ENCODE results near the gene CYBA. TPM values are rescaled to one million over a fixed set of nuclear protein-coding genes. Genes with fewer than 3 reads are reported as not detected.

Gene CYBA
- total and polyA plus RNA-seq, 2 of the 13 experiments (the other 11 are each of a cell fraction or from before 2014, with no cell fraction given): 196 to 250 TPM

DNA sequence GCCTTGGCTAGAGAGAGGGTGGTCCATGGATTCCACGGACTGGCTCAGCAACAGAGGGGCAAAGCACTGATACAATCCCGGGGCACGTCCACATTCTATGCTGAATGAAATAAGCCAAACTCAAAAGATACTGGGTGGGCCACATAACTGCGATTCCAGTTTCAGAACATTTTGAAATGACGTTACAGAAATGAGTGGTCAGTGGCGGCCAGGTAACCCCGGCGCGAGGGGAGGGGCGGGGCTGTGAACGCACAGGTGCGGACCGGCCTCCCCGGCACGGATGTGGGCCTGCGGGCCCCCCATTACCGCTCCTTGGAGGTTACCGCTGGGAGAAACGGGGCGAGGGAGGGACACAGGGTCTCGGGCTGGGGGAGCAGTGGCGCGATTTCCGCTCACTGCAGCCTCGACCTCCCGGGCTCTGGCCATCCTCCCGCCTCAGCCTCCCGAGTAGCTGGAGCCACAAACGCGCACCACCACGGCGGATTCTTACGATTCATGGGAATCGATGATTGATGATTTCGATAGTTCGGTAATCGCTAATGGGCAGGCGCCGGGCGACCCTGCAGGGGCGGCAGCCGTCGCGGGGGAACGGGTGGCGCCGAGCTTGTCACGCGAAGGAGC lies 11.5 kb upstream of the CYBA start (continued):
- TF ChIP-seq, protein P1, sequence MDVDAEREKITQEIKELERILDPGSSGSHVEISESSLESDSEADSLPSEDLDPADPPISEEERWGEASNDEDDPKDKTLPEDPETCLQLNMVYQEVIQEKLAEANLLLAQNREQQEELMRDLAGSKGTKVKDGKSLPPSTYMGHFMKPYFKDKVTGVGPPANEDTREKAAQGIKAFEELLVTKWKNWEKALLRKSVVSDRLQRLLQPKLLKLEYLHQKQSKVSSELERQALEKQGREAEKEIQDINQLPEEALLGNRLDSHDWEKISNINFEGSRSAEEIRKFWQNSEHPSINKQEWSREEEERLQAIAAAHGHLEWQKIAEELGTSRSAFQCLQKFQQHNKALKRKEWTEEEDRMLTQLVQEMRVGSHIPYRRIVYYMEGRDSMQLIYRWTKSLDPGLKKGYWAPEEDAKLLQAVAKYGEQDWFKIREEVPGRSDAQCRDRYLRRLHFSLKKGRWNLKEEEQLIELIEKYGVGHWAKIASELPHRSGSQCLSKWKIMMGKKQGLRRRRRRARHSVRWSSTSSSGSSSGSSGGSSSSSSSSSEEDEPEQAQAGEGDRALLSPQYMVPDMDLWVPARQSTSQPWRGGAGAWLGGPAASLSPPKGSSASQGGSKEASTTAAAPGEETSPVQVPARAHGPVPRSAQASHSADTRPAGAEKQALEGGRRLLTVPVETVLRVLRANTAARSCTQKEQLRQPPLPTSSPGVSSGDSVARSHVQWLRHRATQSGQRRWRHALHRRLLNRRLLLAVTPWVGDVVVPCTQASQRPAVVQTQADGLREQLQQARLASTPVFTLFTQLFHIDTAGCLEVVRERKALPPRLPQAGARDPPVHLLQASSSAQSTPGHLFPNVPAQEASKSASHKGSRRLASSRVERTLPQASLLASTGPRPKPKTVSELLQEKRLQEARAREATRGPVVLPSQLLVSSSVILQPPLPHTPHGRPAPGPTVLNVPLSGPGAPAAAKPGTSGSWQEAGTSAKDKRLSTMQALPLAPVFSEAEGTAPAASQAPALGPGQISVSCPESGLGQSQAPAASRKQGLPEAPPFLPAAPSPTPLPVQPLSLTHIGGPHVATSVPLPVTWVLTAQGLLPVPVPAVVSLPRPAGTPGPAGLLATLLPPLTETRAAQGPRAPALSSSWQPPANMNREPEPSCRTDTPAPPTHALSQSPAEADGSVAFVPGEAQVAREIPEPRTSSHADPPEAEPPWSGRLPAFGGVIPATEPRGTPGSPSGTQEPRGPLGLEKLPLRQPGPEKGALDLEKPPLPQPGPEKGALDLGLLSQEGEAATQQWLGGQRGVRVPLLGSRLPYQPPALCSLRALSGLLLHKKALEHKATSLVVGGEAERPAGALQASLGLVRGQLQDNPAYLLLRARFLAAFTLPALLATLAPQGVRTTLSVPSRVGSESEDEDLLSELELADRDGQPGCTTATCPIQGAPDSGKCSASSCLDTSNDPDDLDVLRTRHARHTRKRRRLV (CRISPR knock-in tag; IDR thresholded peaks at IDR 0.05): peak; percentile 28; the same call in 1 of the 2 replicates
- TF ChIP-seq, protein P2, sequence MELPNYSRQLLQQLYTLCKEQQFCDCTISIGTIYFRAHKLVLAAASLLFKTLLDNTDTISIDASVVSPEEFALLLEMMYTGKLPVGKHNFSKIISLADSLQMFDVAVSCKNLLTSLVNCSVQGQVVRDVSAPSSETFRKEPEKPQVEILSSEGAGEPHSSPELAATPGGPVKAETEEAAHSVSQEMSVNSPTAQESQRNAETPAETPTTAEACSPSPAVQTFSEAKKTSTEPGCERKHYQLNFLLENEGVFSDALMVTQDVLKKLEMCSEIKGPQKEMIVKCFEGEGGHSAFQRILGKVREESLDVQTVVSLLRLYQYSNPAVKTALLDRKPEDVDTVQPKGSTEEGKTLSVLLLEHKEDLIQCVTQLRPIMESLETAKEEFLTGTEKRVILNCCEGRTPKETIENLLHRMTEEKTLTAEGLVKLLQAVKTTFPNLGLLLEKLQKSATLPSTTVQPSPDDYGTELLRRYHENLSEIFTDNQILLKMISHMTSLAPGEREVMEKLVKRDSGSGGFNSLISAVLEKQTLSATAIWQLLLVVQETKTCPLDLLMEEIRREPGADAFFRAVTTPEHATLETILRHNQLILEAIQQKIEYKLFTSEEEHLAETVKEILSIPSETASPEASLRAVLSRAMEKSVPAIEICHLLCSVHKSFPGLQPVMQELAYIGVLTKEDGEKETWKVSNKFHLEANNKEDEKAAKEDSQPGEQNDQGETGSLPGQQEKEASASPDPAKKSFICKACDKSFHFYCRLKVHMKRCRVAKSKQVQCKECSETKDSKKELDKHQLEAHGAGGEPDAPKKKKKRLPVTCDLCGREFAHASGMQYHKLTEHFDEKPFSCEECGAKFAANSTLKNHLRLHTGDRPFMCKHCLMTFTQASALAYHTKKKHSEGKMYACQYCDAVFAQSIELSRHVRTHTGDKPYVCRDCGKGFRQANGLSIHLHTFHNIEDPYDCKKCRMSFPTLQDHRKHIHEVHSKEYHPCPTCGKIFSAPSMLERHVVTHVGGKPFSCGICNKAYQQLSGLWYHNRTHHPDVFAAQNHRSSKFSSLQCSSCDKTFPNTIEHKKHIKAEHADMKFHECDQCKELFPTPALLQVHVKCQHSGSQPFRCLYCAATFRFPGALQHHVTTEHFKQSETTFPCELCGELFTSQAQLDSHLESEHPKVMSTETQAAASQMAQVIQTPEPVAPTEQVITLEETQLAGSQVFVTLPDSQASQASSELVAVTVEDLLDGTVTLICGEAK (IDR thresholded peaks at IDR 0.05): no peak
- TF ChIP-seq, protein P2 (CRISPR knock-in tag; IDR thresholded peaks at IDR 0.05): 0 out of 2 replicates have a peak, but pooled peaks have one; percentile 7
- no peak for TF ChIP-seq SP4 (CRISPR knock-in tag; IDR thresholded peaks at IDR 0.05)
- TF ChIP-seq ZNF709 (CRISPR knock-in tag; IDR thresholded peaks at IDR 0.05): 0 out of 2 replicates have a peak, but pooled peaks have one; percentile 5
- no peak for TF ChIP-seq TP53 (CRISPR knock-in tag; conservative IDR thresholded peaks at IDR 0.05)
- no peak for TF ChIP-seq MAFK (conservative IDR thresholded peaks at IDR 0.05 in 1 of 2, IDR thresholded peaks at IDR 0.05 in 1 of 2; ENCODE audit: low read length in 2 of 2)
- TF ChIP-seq ZBTB44 (CRISPR knock-in tag; IDR thresholded peaks at IDR 0.05): no peak
- TF ChIP-seq, protein P3, sequence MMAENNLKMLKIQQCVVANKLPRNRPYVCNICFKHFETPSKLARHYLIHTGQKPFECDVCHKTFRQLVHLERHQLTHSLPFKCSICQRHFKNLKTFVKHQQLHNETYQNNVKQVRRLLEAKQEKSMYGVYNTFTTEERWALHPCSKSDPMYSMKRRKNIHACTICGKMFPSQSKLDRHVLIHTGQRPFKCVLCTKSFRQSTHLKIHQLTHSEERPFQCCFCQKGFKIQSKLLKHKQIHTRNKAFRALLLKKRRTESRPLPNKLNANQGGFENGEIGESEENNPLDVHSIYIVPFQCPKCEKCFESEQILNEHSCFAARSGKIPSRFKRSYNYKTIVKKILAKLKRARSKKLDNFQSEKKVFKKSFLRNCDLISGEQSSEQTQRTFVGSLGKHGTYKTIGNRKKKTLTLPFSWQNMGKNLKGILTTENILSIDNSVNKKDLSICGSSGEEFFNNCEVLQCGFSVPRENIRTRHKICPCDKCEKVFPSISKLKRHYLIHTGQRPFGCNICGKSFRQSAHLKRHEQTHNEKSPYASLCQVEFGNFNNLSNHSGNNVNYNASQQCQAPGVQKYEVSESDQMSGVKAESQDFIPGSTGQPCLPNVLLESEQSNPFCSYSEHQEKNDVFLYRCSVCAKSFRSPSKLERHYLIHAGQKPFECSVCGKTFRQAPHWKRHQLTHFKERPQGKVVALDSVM (CRISPR knock-in tag; IDR thresholded peaks at IDR 0.05): peak; percentile 99
- no peak for TF ChIP-seq NCOA1 (CRISPR knock-in tag; IDR thresholded peaks at IDR 0.05)
- TF ChIP-seq SRSF1 (optimal IDR thresholded peaks at IDR 0.05; ENCODE audit: low read depth, low read length): peak; percentile 13
